Caco-2 (cell line): ENCODE results near the gene RIMS4. TPM values are rescaled to one million over a fixed set of nuclear protein-coding genes. Genes with fewer than 3 reads are reported as not detected.

Source experiments
- BruUV-seq: library from RNA; stranded (reverse); fragments of 400-500 nt; replicated peaks from 2 replicates; lab custom pipeline; 2021; lab: Mats Ljungman, UMichigan
- CTCF ChIA-PET: fragments of 300-600 bp; sonication (Branson Sonifier 250); formaldehyde crosslinking; loops from one replicate; lab custom pipeline; 2022; ENCODE audit warnings: antibody characterized with exemption; lab: Charles Lee
- POLR2A ChIA-PET: fragments of 300-600 bp; sonication (Branson Sonifier 250); formaldehyde crosslinking; loops from one replicate; lab custom pipeline; 2022; ENCODE audit warnings: antibody characterized with exemption; lab: Charles Lee
- DNase-seq, 2 experiments: peaks; one replicate each; pipeline versions ENCODE4 v3.0.0 to v3.0.0-alpha.2; 2020 to 2022
- H3K27me3 ChIP-seq: replicated peaks from 2 replicates; pipeline ENCODE4 v1.6.0; 2011; ENCODE audit warnings: low read length; ENCODE audit not compliant: control insufficient read depth, insufficient read depth
- H3K36me3 ChIP-seq: 2 replicates; pipeline ENCODE4 v1.5.1; 2011; ENCODE audit warnings: low read length; ENCODE audit not compliant: control insufficient read depth, insufficient read depth
- H3K4me1 ChIP-seq: fragments of 250-450 bp; sonication (Bioruptor Pico); 2 replicates; pipeline ENCODE4 v1.5.1; 2020; ENCODE audit warnings: mild to moderate bottlenecking
- H3K4me3 ChIP-seq: 2 replicates; pipeline ENCODE4 v1.5.1; 2011; ENCODE audit warnings: low read depth, mild to moderate bottlenecking, control low read depth, low read length
- H3K9me3 ChIP-seq: fragments of 250-450 bp; sonication (Bioruptor Pico); 2 replicates; pipeline ENCODE4 v1.5.1; 2020; ENCODE audit warnings: mild to moderate bottlenecking, moderate library complexity
- H3K27ac Mint-ChIP-seq: one replicate; pipeline ENCODE4 v1.8.0; 2022; ENCODE audit warnings: mixed read lengths; ENCODE audit not compliant: unreplicated experiment
- H3K27me3 Mint-ChIP-seq: one replicate; pipeline ENCODE4 v1.8.0; 2022; ENCODE audit warnings: mixed read lengths; ENCODE audit not compliant: insufficient read depth, unreplicated experiment
- H3K36me3 Mint-ChIP-seq: one replicate; pipeline ENCODE4 v1.8.0; 2022; ENCODE audit warnings: mild to moderate bottlenecking, mixed read lengths; ENCODE audit not compliant: insufficient read depth, unreplicated experiment
- H3K4me1 Mint-ChIP-seq: one replicate; pipeline ENCODE4 v1.8.0; 2022; ENCODE audit warnings: low read depth, mixed read lengths; ENCODE audit not compliant: unreplicated experiment
- H3K4me3 Mint-ChIP-seq: one replicate; pipeline ENCODE4 v1.8.0; 2022; ENCODE audit warnings: mild to moderate bottlenecking, moderate library complexity, mixed read lengths; ENCODE audit not compliant: unreplicated experiment
- H3K9me3 Mint-ChIP-seq: one replicate; pipeline ENCODE4 v1.8.0; 2022; ENCODE audit warnings: mixed read lengths; ENCODE audit not compliant: unreplicated experiment
- CTCF ChIP-seq, 2 experiments: fragments of 200-600 bp in 1 of 2; IDR thresholded peaks; 1 replicate in 1 of 2; 2 replicates in 1 of 2; pipeline versions ENCODE4 v1.5.1 to v1.8.0; 2011 to 2022; ENCODE audit warnings: antibody characterized with exemption in 1 of 2, control low read depth in 1 of 2, inconsistent platforms in 1 of 2, low read depth in 1 of 2, low read length in 1 of 2, mild to moderate bottlenecking in 1 of 2, moderate library complexity in 1 of 2; ENCODE audit not compliant: insufficient read depth in 1 of 2, severe bottlenecking in 1 of 2, unreplicated experiment in 1 of 2
- intact Hi-C: fragments of 100-400 bp; cut with micrococcal nuclease; formaldehyde crosslinking; loops from one replicate; pipeline ENCODE4 v1.10.0; 2022; ENCODE audit not compliant: unreplicated experiment
- total RNA-seq: library from RNA; stranded (reverse); gene quantifications from 2 replicates; pipeline ENCODE4 v1.2.3, GENCODE V29; 2022

The RIMS4 gene
- total RNA-seq, 1 experiment from 2014 or later: 9.0 TPM

DNA sequence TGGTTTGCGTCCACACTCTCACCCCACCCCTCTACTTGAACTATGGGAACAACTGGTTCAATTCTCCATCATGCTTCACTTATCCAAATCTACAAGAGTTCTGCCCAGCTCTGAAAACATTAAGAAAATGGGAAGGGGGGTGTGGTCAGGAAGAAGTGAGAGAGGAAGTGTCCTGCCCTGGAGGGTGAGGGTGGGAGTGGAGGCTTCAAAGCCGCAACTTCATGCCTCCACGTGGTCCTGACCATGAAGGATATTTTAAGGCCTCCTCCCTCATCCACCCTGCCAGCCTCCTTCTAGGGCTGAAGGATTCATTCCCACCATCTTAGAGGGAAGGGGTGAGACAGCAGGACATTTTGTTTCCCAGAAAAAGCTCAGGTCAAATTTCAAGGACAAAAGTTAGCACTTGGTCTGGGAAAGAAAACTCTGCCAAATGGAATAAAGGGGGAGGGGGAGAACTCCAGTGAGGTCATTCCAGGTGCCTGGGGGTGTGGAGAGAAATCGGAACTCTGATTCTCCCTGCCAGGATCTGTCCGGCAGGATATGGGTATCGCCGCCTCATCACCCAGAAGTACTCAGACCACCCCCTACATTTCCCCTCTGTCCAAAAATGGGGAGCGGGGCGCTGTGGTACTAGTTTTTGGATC lies 4.9 kb downstream of the RIMS4 start:
- Mint-ChIP-seq H3K4me3 (no peak overlapping the region), H3K36me3 (no peaks in the 10 kb centered on the region), H3K4me1 (no peaks in the 10 kb centered on the region), H3K27ac (no peak overlapping the region), H3K9me3 (no peaks in the 10 kb centered on the region), H3K27me3 (peaks cover 12% of the 10 kb centered on the region)
- ChIA-PET CTCF (no interaction called here), POLR2A (no interaction called here)
- intact Hi-C loops: no loop called here
- DNase-seq: peak in 1 of 2 experiments; percentile 35
- H3K36me3 ChIP-seq: no peaks in the 10 kb centered on the region
- no TSS peak for BruUV-seq
- no peak for TF ChIP-seq CTCF (IDR thresholded peaks at IDR 0.05; ENCODE audit: insufficient read depth in 1 of 2, low read depth in 1 of 2, low read length in 1 of 2, severe bottlenecking in 1 of 2, unreplicated experiment in 1 of 2)
- H3K27me3 ChIP-seq: peaks cover 3% of the 10 kb centered on the region; the same call in 1 of the 2 replicates
- no peak overlapping the region for H3K4me3 ChIP-seq
- no peaks in the 10 kb centered on the region; the same call in 1 of the 2 replicates for H3K9me3 ChIP-seq
- no peaks in the 10 kb centered on the region for H3K4me1 ChIP-seq

DNA sequence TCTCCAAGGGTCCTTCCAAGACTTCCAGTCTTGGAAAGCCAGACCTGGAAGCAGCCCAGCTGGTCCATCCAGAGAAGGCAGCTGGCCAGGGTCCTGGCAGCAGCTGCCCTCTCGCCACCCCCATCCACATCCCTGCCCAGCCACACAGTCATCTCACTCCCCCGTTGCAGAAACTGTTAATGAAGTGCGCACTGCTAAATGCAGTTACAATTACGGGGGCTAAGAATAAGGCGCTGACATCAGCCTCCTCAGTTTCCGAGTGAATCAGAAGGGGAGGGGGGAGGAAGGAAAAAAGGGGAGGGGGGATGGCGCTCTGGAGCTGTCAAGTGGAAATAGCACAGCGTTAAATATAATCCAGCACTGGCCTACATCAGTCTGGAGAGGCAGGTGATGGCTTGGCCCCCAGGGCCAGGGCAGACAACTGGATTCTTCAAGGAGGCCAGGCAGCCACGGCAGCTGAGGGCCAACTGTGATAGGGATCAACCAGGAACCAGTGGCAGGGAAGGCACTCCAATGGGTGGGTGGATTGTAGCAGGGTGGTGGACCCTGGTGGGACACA lies 6.9 kb downstream of the RIMS4 start:
- no peak for TF ChIP-seq CTCF (IDR thresholded peaks at IDR 0.05; ENCODE audit: insufficient read depth in 1 of 2, low read depth in 1 of 2, low read length in 1 of 2, severe bottlenecking in 1 of 2, unreplicated experiment in 1 of 2)
- Mint-ChIP-seq H3K27ac (no peak overlapping the region), H3K27me3 (peaks cover 3% of the 10 kb centered on the region), H3K4me1 (no peaks in the 10 kb centered on the region), H3K9me3 (no peaks in the 10 kb centered on the region), H3K4me3 (no peak overlapping the region), H3K36me3 (no peaks in the 10 kb centered on the region)
- no TSS peak for BruUV-seq
- Histone ChIP-seq H3K9me3 (peaks cover 2% of the 10 kb centered on the region; the same call in 1 of the 2 replicates), H3K4me1 (no peaks in the 10 kb centered on the region), H3K36me3 (no peaks in the 10 kb centered on the region), H3K4me3 (no peak overlapping the region), H3K27me3 (no peaks in the 10 kb centered on the region)
- ChIA-PET CTCF (interaction anchor here (1.1 kb wide), 1 partner anchor 56 kb away, joined by 3 read pairs; no protein-coding TSS in a partner anchor), POLR2A (no interaction called here)
- intact Hi-C loops: loop anchor here (5.0 kb wide), 1 partner anchor 116 kb away; no protein-coding TSS in a partner anchor
- DNase-seq: peak in 1 of 2 experiments; percentile 36

DNA sequence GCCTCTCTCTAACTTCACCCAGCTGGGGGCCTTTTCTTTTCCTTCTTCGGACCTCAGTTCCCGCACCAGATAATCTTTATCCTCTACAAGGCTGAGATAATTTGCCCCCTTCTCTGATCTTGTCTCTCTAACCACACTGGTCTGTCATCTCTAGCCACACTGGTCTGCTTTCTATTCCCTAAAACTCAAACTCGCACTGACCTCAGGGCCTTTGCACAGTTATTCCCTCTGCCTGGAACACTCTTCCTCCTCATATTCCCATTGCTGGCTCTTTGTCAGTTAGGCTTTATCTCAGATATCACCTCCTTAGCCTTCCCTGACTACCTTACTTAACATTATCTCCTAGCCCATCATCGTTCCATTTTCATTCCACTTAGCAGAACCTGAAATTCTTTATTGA lies 7.6 kb downstream of the RIMS4 start:
- Mint-ChIP-seq H3K4me3 (no peak overlapping the region), H3K36me3 (no peaks in the 10 kb centered on the region), H3K27ac (no peak overlapping the region), H3K27me3 (no peaks in the 10 kb centered on the region), H3K4me1 (no peaks in the 10 kb centered on the region), H3K9me3 (no peaks in the 10 kb centered on the region)
- POLR2A ChIA-PET: no interaction called here
- intact Hi-C loops: loop anchor here (5.0 kb wide), 1 partner anchor 115 kb away; no protein-coding TSS in a partner anchor
- Histone ChIP-seq H3K4me1 (no peaks in the 10 kb centered on the region), H3K4me3 (no peak overlapping the region), H3K36me3 (no peaks in the 10 kb centered on the region), H3K9me3 (peaks cover 2% of the 10 kb centered on the region; the same call in 1 of the 2 replicates), H3K27me3 (no peaks in the 10 kb centered on the region)
- CTCF ChIA-PET: no interaction called here
- no peak for DNase-seq
- BruUV-seq: no TSS peak
- TF ChIP-seq CTCF (IDR thresholded peaks at IDR 0.05; ENCODE audit: insufficient read depth in 1 of 2, low read depth in 1 of 2, low read length in 1 of 2, severe bottlenecking in 1 of 2, unreplicated experiment in 1 of 2): no peak
